ENCODE data around the gene MERTK.
A peak's percentile ranks its signal among the peaks of the same experiment; 100 is the strongest.

The MERTK gene

GRCh38 chr2:111946294-111947114, 48.1 kb downstream of the MERTK start:
- DNase-seq (ENCODE audit: low read depth in 2 of 2) = peak; percentile 91 to 92
- no peak for TF ChIP-seq CTCF (IDR thresholded peaks at IDR 0.05; ENCODE audit: low read depth, low read length)
- H3K4me3 ChIP-seq (replicated peaks in 1 of 2; ENCODE audit: low read depth in 2 of 2, low read length in 2 of 2) = no peak overlapping the region

GRCh38 chr2:111947219-111947618, 48.8 kb downstream of the MERTK start:
- DNase-seq (ENCODE audit: low read depth in 2 of 2) = no peak
- no peak overlapping the region for H3K4me3 ChIP-seq (replicated peaks in 1 of 2; ENCODE audit: low read depth in 2 of 2, low read length in 2 of 2)
- no peak for TF ChIP-seq CTCF (IDR thresholded peaks at IDR 0.05; ENCODE audit: low read depth, low read length)

GRCh38 chr2:111948832-111949231, 50.4 kb downstream of the MERTK start:
- no peak overlapping the region for H3K4me3 ChIP-seq (replicated peaks in 1 of 2; ENCODE audit: low read depth in 2 of 2, low read length in 2 of 2)
- no peak for DNase-seq (ENCODE audit: low read depth in 2 of 2)
- TF ChIP-seq CTCF (IDR thresholded peaks at IDR 0.05; ENCODE audit: low read depth, low read length) = no peak

DNA sequence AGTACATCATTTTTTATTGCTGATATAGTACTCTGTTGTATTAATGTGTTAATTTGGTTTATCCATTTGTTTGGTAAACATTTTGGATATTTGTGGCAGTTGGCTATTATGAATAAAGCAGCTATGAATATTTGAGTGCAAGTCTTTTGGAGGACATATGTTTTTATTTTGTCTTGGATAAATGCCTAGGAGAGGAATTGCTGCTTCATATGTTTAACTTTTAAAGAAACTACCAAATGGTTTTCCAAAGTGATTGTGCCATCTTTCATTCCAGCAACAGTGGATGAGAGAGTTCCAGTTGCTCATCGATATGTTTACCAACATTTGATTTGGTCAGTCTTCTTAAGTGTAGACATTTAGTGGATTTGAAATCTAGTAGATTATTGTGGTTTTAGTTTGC, 51.8 kb downstream of the MERTK start:
- DNase-seq (ENCODE audit: low read depth in 2 of 2) = no peak
- TF ChIP-seq CTCF (IDR thresholded peaks at IDR 0.05; ENCODE audit: low read depth, low read length) = no peak
- H3K4me3 ChIP-seq (replicated peaks in 1 of 2; ENCODE audit: low read depth in 2 of 2, low read length in 2 of 2) = no peak overlapping the region

DNA sequence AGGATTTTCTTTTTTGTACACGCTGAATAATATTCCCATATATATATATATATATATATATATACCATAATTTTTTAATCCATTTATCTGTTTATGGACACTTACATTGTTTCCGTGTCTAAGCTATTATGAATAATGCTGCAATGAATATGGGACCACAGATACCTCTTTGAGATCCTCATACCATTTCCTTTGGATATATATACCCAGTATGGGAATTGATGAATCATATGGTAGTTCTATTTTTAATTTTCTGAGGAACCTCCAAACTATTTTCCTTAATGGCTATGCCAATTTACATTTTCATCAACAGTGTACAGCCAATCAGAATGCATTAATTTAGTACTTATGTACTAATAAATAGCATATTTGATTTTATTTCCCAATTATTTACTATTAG, 53.1 kb downstream of the MERTK start:
- TF ChIP-seq CTCF (IDR thresholded peaks at IDR 0.05; ENCODE audit: low read depth, low read length) = no peak
- H3K4me3 ChIP-seq (replicated peaks in 1 of 2; ENCODE audit: low read depth in 2 of 2, low read length in 2 of 2) = no peak overlapping the region

GRCh38 chr2:111952871-111953452, 54.6 kb downstream of the MERTK start:
- no peak for TF ChIP-seq CTCF (IDR thresholded peaks at IDR 0.05; ENCODE audit: low read depth, low read length)
- DNase-seq (ENCODE audit: low read depth in 2 of 2) = no peak
- H3K4me3 ChIP-seq (replicated peaks in 1 of 2; ENCODE audit: low read depth in 2 of 2, low read length in 2 of 2) = no peak overlapping the region

More for the DNA sequence above, 53.1 kb downstream of the MERTK start:
- no peak for DNase-seq (ENCODE audit: low read depth in 2 of 2)
